HCT116 (cell line): Measurements from ENCODE around the gene MYO1E. TPM values are rescaled to one million over a fixed set of nuclear protein-coding genes. Genes with fewer than 3 reads are reported as not detected.

ENCODE experiments used
- ATAC-seq: fragments of 200-7000 bp; cut with Tn5 transposase; 2 replicates; pipeline ENCODE4 v1.9.1; 2020; ENCODE audit warnings: mild to moderate bottlenecking, moderate library complexity
- BruUV-seq: library from RNA; stranded (reverse); fragments of 400-500 nt; replicated peaks from 2 replicates; lab custom pipeline; 2021; lab: Mats Ljungman, UMichigan
- CTCF ChIA-PET: fragments of 300-600 bp; sonication (Branson Sonifier 250); formaldehyde crosslinking; loops from one replicate; lab custom pipeline; 2021; ENCODE audit warnings: antibody characterized with exemption; lab: Charles Lee
- POLR2A ChIA-PET: fragments of 300-600, 350-600 bp; sonication (Branson Sonifier 250); formaldehyde crosslinking; loops from one replicate; lab custom pipeline; 2021; ENCODE audit warnings: antibody characterized with exemption; lab: Charles Lee
- RAD21 ChIA-PET, 2 experiments: fragments of 300-600 bp; sonication (Branson Sonifier 250); formaldehyde crosslinking; loops; one replicate each; lab custom pipeline; 2023; ENCODE audit warnings: low total read pairs in 2 of 2; ENCODE audit not compliant: uncharacterized antibody in 2 of 2, unreplicated experiment in 2 of 2, low non-redundant PET in 1 of 2; lab: Charles Lee
- DNase-seq: peaks from one replicate; pipeline ENCODE4 v3.0.0-alpha.2; 2010; ENCODE audit warnings: low read depth, low spot score
- H2AFZ ChIP-seq: fragments of 200-600 bp; shearing (Covaris generic), sonication (generic); 2 replicates; pipeline ENCODE4 v1.6.1; 2017; ENCODE audit warnings: low read depth, mixed run types, mixed read lengths, antibody characterized with exemption, low read length; ENCODE audit not compliant: poor library complexity, severe bottlenecking
- H3K27ac ChIP-seq: 2 replicates; pipeline ENCODE4 v1.5.1; 2012; ENCODE audit warnings: low read depth, low read length
- H3K27me3 ChIP-seq: fragments of 200-600 bp; sonication (generic); 2 replicates; pipeline ENCODE4 v1.6.1; 2016; ENCODE audit warnings: mixed run types, low read length, mixed read lengths; ENCODE audit not compliant: insufficient read depth
- H3K36me3 ChIP-seq, 2 experiments: fragments of 200-500 bp in 1 of 2; fragments of 200-600 bp in 1 of 2; sonication (Bioruptor generic) in 1 of 2; sonication (generic) in 1 of 2; 2 replicates each; pipeline versions ENCODE4 v1.5.1 to v1.6.1; 2014 to 2016; ENCODE audit warnings: low read length in 2 of 2, inconsistent platforms in 1 of 2, mixed read lengths in 1 of 2, mixed run types in 1 of 2; ENCODE audit not compliant: insufficient read depth in 2 of 2, control insufficient read depth in 1 of 2
- H3K4me1 ChIP-seq, 2 experiments: fragments of 200-600 bp in 1 of 2; sonication (generic) in 1 of 2; 2 replicates each; pipeline versions ENCODE4 v1.5.1 to v1.6.1; 2012 to 2017; ENCODE audit warnings: low read length in 2 of 2, inconsistent platforms in 1 of 2, mild to moderate bottlenecking in 1 of 2, mixed read lengths in 1 of 2, mixed run types in 1 of 2, moderate library complexity in 1 of 2; ENCODE audit not compliant: insufficient read depth in 2 of 2, control insufficient read depth in 1 of 2
- H3K4me2 ChIP-seq: fragments of 200-600 bp; sonication (generic); 2 replicates; pipeline ENCODE4 v1.6.1; 2017; ENCODE audit warnings: mixed run types, low read length, mixed read lengths
- H3K4me3 ChIP-seq, 2 experiments: fragments of 200-600 bp in 1 of 2; sonication (generic) in 1 of 2; replicated peaks in 1 of 2; 2 replicates each; pipeline ENCODE4 v1.5.1; 2011 to 2016; ENCODE audit warnings: low read length in 2 of 2, control low read depth in 1 of 2, low read depth in 1 of 2, mild to moderate bottlenecking in 1 of 2, mixed read lengths in 1 of 2, mixed run types in 1 of 2
- H3K79me2 ChIP-seq: fragments of 200-600 bp; sonication (generic); 2 replicates; pipeline ENCODE4 v1.6.1; 2017; ENCODE audit warnings: mild to moderate bottlenecking, mixed run types, low read length, moderate library complexity, mixed read lengths; ENCODE audit not compliant: insufficient read depth
- H3K9ac ChIP-seq: fragments of 200-600 bp; sonication (generic); 2 replicates; pipeline ENCODE4 v1.6.1; 2016; ENCODE audit warnings: low read length, mixed read lengths
- H3K9me2 ChIP-seq: fragments of 200-600 bp; sonication (generic), shearing (Covaris generic); 2 replicates; pipeline ENCODE4 v1.6.1; 2017; ENCODE audit warnings: mixed run types, mild to moderate bottlenecking, moderate library complexity; ENCODE audit not compliant: insufficient read depth
- H3K9me3 ChIP-seq, 2 experiments: fragments of 200-500 bp in 1 of 2; fragments of 200-600 bp in 1 of 2; sonication (Bioruptor generic) in 1 of 2; sonication (generic) in 1 of 2; 2 replicates each; pipeline ENCODE4 v1.6.1; 2014 to 2017; ENCODE audit warnings: low read length in 2 of 2, mixed read lengths in 2 of 2, inconsistent platforms in 1 of 2, low read depth in 1 of 2, mild to moderate bottlenecking in 1 of 2, mixed run types in 1 of 2, moderate library complexity in 1 of 2; ENCODE audit not compliant: control insufficient read depth in 1 of 2, insufficient read depth in 1 of 2
- H4K20me1 ChIP-seq: fragments of 200-600 bp; sonication (generic), shearing (Covaris generic); 2 replicates; pipeline ENCODE4 v1.6.1; 2017; ENCODE audit warnings: mixed run types, mild to moderate bottlenecking, moderate library complexity; ENCODE audit not compliant: insufficient read depth
- CBX3 ChIP-seq: IDR thresholded peaks from 2 replicates; pipeline ENCODE4 v1.6.1; 2012; ENCODE audit warnings: low read depth
- CEBPB ChIP-seq: IDR thresholded peaks from 2 replicates; pipeline ENCODE4 v1.6.1; 2012; ENCODE audit warnings: low read depth
- EGR1 ChIP-seq: IDR thresholded peaks from 2 replicates; pipeline ENCODE4 v1.6.1; 2012; ENCODE audit warnings: low read depth
- ELF1 ChIP-seq: IDR thresholded peaks from 2 replicates; pipeline ENCODE4 v1.6.1; 2012; ENCODE audit warnings: low read depth, borderline replicate concordance
- EZH2phosphoT487 ChIP-seq: fragments of 200-600 bp; IDR thresholded peaks from 2 replicates; pipeline ENCODE4 v1.6.1; 2018; ENCODE audit warnings: antibody characterized with exemption, borderline replicate concordance
- FOSL1 ChIP-seq: IDR thresholded peaks from 2 replicates; pipeline ENCODE4 v1.6.1; 2012; ENCODE audit warnings: low read depth
- JUND ChIP-seq: IDR thresholded peaks from 2 replicates; pipeline ENCODE4 v1.6.1; 2012
- POLR2A ChIP-seq: IDR thresholded peaks from 2 replicates; pipeline ENCODE4 v1.7.0; 2011; ENCODE audit warnings: borderline replicate concordance; ENCODE audit not compliant: insufficient read depth, insufficient read length; ENCODE audit errors: extremely low read depth
- POLR2AphosphoS5 ChIP-seq: IDR thresholded peaks from 2 replicates; pipeline ENCODE4 v1.6.1; 2011; ENCODE audit warnings: mild to moderate bottlenecking, low read depth, low read length, moderate library complexity
- RAD21 ChIP-seq: IDR thresholded peaks from 2 replicates; pipeline ENCODE4 v1.6.1; 2012; ENCODE audit warnings: low read depth, mild to moderate bottlenecking
- SP1 ChIP-seq: IDR thresholded peaks from 2 replicates; pipeline ENCODE4 v1.6.1; 2012; ENCODE audit warnings: low read depth
- SRF ChIP-seq: IDR thresholded peaks from 2 replicates; pipeline ENCODE4 v1.6.1; 2012; ENCODE audit warnings: low read depth
- ZNF274 ChIP-seq: fragments of 200-500 bp; sonication (Bioruptor generic); IDR thresholded peaks from 2 replicates; pipeline ENCODE4 v1.6.1; 2014; ENCODE audit warnings: mild to moderate bottlenecking, low read depth, low read length, inconsistent platforms
- intact Hi-C: fragments of 100-400 bp; cut with micrococcal nuclease; formaldehyde crosslinking; loops from 2 replicates; pipeline ENCODE4 v1.10.0; 2022
- total RNA-seq: library from RNA; stranded (reverse); gene quantifications from one replicate; pipeline ENCODE4 v1.2.1, GENCODE V29; 2021; ENCODE audit not compliant: unreplicated experiment
- TF ChIP-seq, protein P1 (sequence below): IDR thresholded peaks from 2 replicates; pipeline ENCODE4 v1.6.1; 2012; ENCODE audit warnings: low read depth
- TF ChIP-seq, protein P2 (sequence below): IDR thresholded peaks from 2 replicates; pipeline ENCODE4 v1.6.1; 2011; ENCODE audit warnings: mild to moderate bottlenecking, low read length, moderate library complexity; ENCODE audit not compliant: insufficient replicate concordance; ENCODE audit errors: extremely low read depth
- TF ChIP-seq, protein P3 (sequence below): IDR thresholded peaks from 2 replicates; pipeline ENCODE4 v1.6.1; 2012

MYO1E gene
- total RNA-seq, 1 experiment from 2014 or later, result 182 TPM

DNA sequence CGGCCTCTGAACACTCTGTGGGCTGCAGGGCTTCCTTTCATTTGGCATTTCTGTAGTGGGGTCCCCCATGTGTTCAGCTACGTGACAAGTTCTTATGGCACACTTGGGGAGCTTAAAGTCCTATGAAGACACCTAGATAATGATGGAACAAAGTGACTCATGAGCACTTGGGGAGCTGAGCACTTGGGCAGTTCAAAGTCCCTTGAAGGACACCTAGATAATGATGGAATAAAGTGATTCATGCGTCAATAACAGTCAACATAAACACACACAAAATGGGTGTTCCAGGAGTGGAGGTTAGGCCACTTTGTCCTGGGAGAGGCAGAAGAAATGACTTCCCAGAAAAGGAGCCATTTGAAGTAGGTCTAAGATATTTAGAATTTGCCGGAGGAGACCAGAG lies 99.4 kb downstream of the MYO1E start:
- BruUV-seq, result no TSS peak

DNA sequence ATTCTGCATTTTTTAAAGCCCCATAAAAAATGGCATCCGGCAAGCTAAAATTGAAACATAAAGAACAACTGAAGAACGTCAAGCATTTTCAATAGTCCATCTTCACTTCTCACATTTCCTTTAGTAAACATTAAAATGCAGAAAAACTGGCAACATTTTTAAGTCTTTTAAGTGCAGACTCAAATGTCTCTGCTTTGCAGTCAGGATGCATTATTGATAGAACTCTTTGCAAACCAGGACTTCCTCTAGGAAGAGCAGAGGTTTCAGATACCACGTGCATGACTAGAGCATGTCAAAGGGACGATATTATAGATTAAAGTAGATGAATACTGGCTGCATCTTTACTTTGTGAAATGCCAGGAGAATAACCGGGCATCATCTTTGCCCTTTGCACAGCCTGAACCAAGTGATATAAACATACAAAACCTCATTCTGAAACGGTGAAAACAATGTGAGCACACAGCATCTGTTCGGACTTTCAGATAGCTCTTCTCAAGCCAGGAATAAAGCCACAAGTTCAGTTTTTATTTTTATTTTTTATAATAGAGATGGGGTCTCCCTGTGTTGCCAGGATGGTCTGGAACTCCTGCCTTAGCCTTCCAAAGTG lies 101.0 kb downstream of the MYO1E start:
- H4K20me1 ChIP-seq, result no peaks in the 10 kb centered on the region
- ChIA-PET POLR2A (interaction anchor here (0.6 kb wide), 1 partner anchor 105 kb away, joined by 3 read pairs; no protein-coding TSS in a partner anchor), CTCF (interaction anchor here (1.1 kb wide), 1 partner anchor 25 kb away, joined by 3 read pairs; no protein-coding TSS in a partner anchor), RAD21 (no interaction called here)
- H3K79me2 ChIP-seq, result peaks cover 30% of the 10 kb centered on the region
- ATAC-seq (no peak), DNase-seq (no peak)
- H3K4me2 ChIP-seq, result no peak overlapping the region
- no peak overlapping the region for H3K9ac ChIP-seq
- H3K27me3 ChIP-seq, result no peaks in the 10 kb centered on the region
- H3K4me3 ChIP-seq, result no peak overlapping the region
- H3K9me2 ChIP-seq, result no peaks in the 10 kb centered on the region
- no TSS peak for BruUV-seq
- H2AFZ ChIP-seq, result no peak overlapping the region
- no peak overlapping the region for H3K27ac ChIP-seq
- intact Hi-C loops, result no loop called here
- no peaks in the 10 kb centered on the region for H3K9me3 ChIP-seq
- peaks cover 66 to 96% of the 10 kb centered on the region in 2 experiments for H3K4me1 ChIP-seq
- H3K36me3 ChIP-seq, result no peaks in the 10 kb centered on the region
- TF ChIP-seq FOSL1, result no peak
- TF ChIP-seq SRF, result no peak
- no peak for TF ChIP-seq EGR1
- no peak for TF ChIP-seq ZNF274
- TF ChIP-seq CEBPB, result no peak
- TF ChIP-seq ELF1, result no peak
- no peak for TF ChIP-seq RAD21
- TF ChIP-seq, protein P1, sequence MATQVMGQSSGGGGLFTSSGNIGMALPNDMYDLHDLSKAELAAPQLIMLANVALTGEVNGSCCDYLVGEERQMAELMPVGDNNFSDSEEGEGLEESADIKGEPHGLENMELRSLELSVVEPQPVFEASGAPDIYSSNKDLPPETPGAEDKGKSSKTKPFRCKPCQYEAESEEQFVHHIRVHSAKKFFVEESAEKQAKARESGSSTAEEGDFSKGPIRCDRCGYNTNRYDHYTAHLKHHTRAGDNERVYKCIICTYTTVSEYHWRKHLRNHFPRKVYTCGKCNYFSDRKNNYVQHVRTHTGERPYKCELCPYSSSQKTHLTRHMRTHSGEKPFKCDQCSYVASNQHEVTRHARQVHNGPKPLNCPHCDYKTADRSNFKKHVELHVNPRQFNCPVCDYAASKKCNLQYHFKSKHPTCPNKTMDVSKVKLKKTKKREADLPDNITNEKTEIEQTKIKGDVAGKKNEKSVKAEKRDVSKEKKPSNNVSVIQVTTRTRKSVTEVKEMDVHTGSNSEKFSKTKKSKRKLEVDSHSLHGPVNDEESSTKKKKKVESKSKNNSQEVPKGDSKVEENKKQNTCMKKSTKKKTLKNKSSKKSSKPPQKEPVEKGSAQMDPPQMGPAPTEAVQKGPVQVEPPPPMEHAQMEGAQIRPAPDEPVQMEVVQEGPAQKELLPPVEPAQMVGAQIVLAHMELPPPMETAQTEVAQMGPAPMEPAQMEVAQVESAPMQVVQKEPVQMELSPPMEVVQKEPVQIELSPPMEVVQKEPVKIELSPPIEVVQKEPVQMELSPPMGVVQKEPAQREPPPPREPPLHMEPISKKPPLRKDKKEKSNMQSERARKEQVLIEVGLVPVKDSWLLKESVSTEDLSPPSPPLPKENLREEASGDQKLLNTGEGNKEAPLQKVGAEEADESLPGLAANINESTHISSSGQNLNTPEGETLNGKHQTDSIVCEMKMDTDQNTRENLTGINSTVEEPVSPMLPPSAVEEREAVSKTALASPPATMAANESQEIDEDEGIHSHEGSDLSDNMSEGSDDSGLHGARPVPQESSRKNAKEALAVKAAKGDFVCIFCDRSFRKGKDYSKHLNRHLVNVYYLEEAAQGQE, result no peak
- no peak for TF ChIP-seq POLR2A
- no peak for TF ChIP-seq EZH2phosphoT487
- TF ChIP-seq, protein P2, sequence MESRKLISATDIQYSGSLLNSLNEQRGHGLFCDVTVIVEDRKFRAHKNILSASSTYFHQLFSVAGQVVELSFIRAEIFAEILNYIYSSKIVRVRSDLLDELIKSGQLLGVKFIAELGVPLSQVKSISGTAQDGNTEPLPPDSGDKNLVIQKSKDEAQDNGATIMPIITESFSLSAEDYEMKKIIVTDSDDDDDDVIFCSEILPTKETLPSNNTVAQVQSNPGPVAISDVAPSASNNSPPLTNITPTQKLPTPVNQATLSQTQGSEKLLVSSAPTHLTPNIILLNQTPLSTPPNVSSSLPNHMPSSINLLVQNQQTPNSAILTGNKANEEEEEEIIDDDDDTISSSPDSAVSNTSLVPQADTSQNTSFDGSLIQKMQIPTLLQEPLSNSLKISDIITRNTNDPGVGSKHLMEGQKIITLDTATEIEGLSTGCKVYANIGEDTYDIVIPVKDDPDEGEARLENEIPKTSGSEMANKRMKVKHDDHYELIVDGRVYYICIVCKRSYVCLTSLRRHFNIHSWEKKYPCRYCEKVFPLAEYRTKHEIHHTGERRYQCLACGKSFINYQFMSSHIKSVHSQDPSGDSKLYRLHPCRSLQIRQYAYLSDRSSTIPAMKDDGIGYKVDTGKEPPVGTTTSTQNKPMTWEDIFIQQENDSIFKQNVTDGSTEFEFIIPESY, result no peak

More for the DNA sequence above, 99.4 kb downstream of the MYO1E start:
- ChIA-PET POLR2A (interaction anchor here (0.9 kb wide), 1 partner anchor 100 kb away, joined by 3 read pairs; the partner anchor contains the start of gene MYO1E), CTCF (no interaction called here), RAD21 (no interaction called here)
- Histone ChIP-seq H3K79me2 (peaks cover 38% of the 10 kb centered on the region), H3K9ac (peak overlapping the region; percentile 16), H3K27ac (peak overlapping the region; percentile 45), H2AFZ (no peak overlapping the region), H3K9me3 (no peaks in the 10 kb centered on the region), H3K36me3 (no peaks in the 10 kb centered on the region), H3K27me3 (no peaks in the 10 kb centered on the region), H3K4me2 (peak overlapping the region; percentile 73), H3K4me3 (peak overlapping the region in 1 of 2 experiments; percentile 4; a peak in 1 of 4 replicates), H4K20me1 (no peaks in the 10 kb centered on the region), H3K4me1 (peaks cover 70 to 96% of the 10 kb centered on the region in 2 experiments), H3K9me2 (no peaks in the 10 kb centered on the region)
- intact Hi-C loops, result no loop called here
- DNase-seq (peak; percentile 77), ATAC-seq (peak; percentile 9; the same call in 1 of the 2 replicates)
- TF ChIP-seq JUND, result peak; percentile 79
- TF ChIP-seq CEBPB, result peak; percentile 61
- TF ChIP-seq SP1, result peak; percentile 84
- peak; percentile 78 for TF ChIP-seq FOSL1
- peak; percentile 25; the same call in 1 of the 2 replicates for TF ChIP-seq POLR2AphosphoS5
- no peak for TF ChIP-seq CBX3
- TF ChIP-seq ZNF274, result no peak
- TF ChIP-seq, protein P3, sequence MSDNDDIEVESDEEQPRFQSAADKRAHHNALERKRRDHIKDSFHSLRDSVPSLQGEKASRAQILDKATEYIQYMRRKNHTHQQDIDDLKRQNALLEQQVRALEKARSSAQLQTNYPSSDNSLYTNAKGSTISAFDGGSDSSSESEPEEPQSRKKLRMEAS, result peak; percentile 37; the same call in 1 of the 2 replicates
